ENCODE results near the gene MAGOHB.
"Not testable (repeated sequence)": the region's sequence is repeated elsewhere in the genome, so short reads cannot be mapped to it uniquely, and the experiment has no call there.

MAGOHB gene

DNA sequence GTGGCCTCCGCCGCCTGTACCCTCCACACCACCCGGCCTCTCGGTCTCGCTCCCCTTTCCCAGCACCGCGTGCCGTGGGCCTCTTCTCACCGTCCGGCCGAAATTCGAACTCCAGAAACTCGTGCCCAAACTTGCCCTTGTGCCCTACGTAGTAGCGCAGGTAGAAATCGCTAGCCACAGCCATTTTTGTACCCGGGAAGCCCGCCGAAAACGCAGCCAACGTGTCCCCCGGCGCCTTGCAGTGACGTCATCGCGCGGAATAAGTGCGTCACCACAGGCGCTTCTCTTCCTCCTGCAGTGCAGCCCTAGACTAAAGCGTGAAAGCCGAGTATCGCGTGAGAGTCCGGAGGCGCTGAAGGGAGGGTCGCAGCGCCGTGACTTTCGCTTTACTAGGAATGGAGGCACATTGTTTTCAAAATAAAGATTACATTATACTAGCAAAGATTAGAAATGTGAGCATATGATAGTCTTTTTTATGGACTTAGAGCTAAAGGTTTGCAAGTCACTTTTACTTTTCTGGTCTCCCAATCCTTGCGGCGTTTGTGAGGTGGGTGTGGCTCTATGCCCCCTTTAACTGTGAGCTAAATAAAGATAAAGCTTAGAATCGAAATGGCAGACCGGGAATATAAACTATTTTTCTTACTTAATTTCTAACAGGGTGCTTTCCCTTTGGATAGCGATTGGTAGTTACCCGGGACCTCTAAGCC, at the start of gene MAGOHB:
MAGOHB (minus strand) TSS at position 261 of the 707 bp plus-strand sequence; CDS start at position 184, 77 bp downstream.
- peak; percentile 99 for DNase-seq

- DNase-seq = no peak
Measured at GRCh38 chr12:10661338-10661737, 47.9 kb upstream of the MAGOHB start.

DNA sequence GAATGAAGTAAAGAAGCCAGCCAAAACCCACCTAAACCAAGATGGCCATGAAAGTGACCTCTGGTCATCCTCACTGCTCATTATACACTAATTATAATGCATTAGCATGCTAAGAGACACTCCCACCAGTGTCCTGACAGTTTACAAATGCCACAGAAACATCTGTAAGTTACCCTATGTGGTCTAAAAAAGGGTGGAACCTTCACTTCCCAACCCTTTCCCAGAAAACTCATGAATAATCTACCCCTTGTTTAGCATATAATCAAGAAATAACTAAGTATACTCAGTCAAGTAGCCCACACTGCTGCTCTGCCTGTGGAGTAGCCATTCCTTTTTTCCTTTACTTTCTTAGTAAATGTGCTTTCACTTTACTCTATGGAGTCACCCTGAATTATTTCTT, 40.6 kb upstream of the MAGOHB start:
- DNase-seq = no peak

DNA sequence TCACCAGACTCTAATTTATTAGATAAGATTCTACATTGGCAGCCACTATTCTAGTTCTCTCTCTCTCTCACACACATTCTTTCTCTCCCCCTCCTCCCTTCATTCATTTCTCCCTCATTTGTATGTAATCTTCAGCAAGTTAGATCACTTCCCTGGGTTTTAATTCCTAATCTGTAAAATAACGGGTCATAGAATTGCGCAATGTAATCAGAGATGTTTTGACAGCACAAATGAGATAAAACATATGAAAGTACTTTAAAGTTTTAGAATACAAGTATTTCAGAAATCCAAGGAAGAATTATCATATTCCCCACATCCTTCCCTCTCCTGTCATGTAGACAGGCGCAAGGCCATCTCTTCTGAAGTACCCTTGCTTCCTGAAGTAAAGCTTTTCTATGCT, 38.8 kb upstream of the MAGOHB start:
- DNase-seq = no peak

- not testable (repeated sequence) for DNase-seq
Measured at GRCh38 chr12:10646576-10646975, 33.2 kb upstream of the MAGOHB start.

- no peak for DNase-seq
Measured at GRCh38 chr12:10645910-10646309, 32.5 kb upstream of the MAGOHB start.

DNA sequence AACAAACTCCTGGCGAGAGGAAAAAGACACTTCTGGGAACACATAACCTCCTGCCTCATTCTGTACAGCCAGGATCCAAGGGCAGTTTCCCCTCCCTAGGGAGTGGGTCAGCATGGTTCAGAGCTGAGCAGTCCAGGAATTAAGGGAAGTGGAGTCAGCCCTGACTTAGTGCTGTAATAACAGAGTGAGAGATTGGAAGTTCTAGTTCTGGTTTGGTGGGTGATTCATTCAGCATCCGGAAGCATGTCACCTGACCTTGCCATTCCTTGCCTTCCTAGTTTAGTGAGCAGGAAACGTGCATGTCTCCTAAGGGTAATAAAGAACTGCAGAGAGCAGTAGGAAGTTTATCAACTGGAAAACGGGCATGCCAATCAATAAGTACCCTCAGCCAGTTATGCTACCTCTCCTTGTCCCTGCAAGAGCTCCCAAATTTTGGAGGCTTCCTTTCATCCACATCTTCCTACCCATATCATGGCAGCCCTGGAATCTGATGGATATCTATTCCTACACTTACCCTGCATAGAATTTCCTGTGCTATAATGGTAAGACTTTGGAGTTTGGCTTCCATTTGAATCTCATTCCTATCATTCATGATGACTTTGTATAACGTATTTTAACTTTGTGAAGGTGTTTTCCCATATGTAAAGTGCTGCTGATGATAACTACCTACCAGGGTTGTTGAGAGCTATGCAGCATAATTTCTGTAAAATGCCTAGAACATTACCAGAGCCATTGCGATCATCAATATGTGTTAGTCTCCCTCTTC, 28.5 kb upstream of the MAGOHB start:
- no peak for DNase-seq

DNA sequence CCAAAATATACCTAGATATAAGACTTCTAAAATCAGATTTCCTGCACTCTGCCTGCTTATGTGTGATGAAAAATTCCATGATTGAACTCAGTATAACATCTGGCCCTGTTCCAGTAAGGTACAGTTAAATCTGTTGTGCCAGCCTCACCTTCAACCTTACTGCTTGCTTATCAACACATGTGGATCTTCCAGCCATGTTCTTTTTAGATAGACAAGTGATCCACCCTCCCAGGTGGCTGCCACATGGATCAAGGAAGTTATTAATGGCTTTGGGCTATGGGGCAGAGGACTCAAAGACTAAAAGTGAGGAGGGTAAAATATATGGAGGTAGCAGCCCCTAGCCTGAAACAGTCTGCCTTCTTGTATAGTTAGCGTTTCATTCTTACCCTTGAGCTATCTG, 25.3 kb upstream of the MAGOHB start:
- DNase-seq = no peak

DNA sequence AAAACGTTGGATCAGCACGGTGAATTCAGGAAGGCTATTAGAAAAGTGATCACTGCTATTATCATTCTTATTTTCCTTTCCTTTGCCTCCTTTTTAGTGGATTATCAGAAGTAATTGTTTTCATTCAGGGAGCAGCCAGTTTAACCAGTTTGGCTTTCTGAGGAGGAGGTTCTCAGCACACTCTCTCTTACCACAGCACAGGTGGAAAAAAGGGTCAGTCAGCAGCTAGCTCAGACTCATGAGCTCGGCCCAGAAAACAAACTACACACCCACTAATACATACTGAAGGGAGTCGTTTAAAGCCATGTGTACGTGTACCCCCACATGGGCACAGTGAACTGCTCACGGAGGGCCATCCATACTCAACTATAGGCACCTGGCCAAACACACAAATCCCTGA, 23.2 kb upstream of the MAGOHB start:
- DNase-seq = no peak

- no peak for DNase-seq
Measured at GRCh38 chr12:10636124-10636523, 22.7 kb upstream of the MAGOHB start.

GRCh38 chr12:10635306-10635705, 21.9 kb upstream of the MAGOHB start:
- no peak for DNase-seq

- no peak for DNase-seq
Measured at GRCh38 chr12:10634427-10634826, 21.0 kb upstream of the MAGOHB start.

GRCh38 chr12:10633541-10633940, 20.1 kb upstream of the MAGOHB start:
- DNase-seq = no peak

DNA sequence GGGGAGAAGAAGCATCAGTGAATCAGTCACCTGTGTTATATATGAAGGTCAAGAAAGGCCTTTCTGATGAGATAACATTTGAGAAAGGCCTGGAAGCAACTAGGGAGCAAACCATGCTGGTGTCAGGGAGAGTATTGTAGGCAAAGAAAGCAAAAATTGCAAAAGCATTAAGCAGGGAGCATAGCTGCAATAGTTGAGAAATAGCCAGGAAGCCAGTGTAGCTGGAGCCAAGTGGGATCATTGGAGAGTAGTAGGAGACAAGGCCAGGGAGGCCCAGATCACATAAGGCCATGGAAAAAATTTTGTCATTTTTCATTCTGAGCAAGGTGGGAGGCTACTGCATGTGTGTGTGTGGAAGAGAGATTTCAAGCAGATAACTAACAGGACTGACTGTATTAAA, 18.8 kb upstream of the MAGOHB start:
- DNase-seq = no peak

GRCh38 chr12:10624605-10625004, 11.2 kb upstream of the MAGOHB start:
- DNase-seq = no peak

DNA sequence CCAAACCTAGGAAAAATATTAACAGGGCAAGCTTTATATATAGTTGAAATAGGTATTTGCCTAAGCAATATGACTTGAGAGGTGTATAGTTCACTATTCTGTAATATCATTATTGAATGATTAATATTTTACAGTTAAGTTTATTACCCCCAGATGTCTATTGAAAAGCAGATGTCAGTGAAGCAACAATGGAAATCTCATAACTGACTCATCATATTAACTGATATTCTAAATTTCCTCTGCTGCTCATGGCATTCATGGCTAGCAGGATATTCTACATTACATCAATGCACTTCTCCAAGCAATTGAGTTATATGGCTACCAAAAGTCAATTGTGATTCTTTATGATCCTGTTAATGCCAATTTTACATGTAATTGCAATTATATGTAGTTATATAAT, 9.7 kb upstream of the MAGOHB start:
- DNase-seq = no peak

GRCh38 chr12:10621278-10621677, 7.9 kb upstream of the MAGOHB start:
- no peak for DNase-seq

DNA sequence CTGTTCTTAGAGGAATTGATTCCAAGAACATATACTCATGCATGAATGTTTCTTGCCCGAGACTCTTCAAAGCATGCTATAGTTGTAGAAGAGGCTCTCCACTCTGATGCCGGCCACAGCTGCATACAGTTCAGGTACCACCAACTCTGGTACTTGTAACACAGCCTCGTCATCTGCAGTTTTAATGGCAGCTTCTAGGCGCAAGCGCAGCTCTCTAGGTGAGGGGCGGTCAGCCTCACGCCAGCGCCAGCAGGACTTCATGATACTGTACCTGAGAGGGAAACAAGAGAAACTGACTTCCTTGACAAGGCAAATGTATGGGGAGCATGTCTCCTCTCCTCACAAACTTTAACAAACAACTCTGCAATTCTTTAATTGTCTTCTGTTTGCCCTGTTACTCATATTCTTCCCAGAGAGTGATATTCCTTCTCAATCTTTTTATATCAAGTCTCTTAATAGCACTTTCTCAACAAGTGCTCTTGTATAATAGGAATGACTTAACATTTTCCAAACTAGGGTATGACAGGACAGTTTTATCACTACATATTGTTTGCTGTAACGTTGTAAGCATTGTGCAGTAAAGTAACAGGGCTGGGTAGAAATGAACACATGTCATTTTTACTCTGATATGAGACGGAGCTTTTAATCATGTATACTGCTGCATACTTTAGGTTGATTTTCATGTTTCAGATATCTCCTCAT, 6.8 kb upstream of the MAGOHB start:
- no peak for DNase-seq

DNA sequence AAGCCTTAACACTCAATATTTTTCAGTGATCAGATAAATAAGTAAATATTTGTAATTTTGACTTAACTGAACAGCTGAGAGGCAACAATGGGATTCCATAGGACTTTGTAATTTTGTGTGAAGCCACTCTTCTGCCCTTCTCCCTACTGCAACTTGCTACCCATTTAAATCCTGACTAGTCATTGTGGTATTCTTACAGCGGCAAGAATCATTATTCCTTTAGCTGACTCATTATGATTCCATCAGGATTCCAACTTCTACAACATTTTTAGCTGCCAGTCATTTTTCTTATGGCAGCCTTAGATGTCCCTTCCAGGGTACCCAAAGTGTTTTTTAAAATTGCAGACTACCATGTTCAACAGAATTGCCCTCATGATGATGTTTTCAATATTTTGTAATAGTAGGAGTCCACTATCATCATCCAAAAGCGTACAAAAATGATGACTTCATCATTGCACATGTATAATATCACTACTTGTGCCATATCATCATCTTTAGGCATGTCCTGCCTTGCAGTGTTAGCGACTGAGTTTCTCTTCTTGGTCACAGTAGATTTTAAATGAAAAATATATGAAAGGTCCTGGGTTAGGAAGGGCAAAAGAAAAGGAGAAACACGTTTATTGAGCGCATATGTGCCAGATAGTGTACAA, 5.1 kb upstream of the MAGOHB start:
- no peak for DNase-seq

GRCh38 chr12:10617863-10618262, 4.5 kb upstream of the MAGOHB start:
- no peak for DNase-seq

GRCh38 chr12:10615532-10615931, 2.1 kb upstream of the MAGOHB start:
- DNase-seq = no peak

- DNase-seq = peak; percentile 18
Measured at GRCh38 chr12:10614056-10614370, 604 bp upstream of the MAGOHB start.

GRCh38 chr12:10612984-10613348, 443 bp downstream of the MAGOHB start:
- no peak for DNase-seq

- DNase-seq = no peak
Measured at GRCh38 chr12:10612110-10612509, 1.3 kb downstream of the MAGOHB start.
